Endothelial cell of umbilical vein (primary cell): ENCODE measurements around the gene DMD. TPM values are rescaled to one million over a fixed set of nuclear protein-coding genes. Genes with fewer than 3 reads are reported as not detected.

Experiments used
- BruUV-seq: library from RNA; stranded (reverse); fragments of 400-500 nt; replicated peaks from 2 replicates; lab custom pipeline; 2021; lab: Mats Ljungman, UMichigan
- CTCF ChIA-PET: fragments of 300-600, 350-600 bp; sonication (Branson Sonifier 250); formaldehyde crosslinking; loops from one replicate; lab custom pipeline; 2021; ENCODE audit warnings: antibody characterized with exemption, inconsistent platforms; lab: Charles Lee
- POLR2A ChIA-PET: fragments of 300-600, 350-600 bp; sonication (Branson Sonifier 250); formaldehyde crosslinking; loops from one replicate; lab custom pipeline; 2021; ENCODE audit warnings: antibody characterized with exemption, inconsistent platforms; lab: Charles Lee
- DNase-seq: peaks from one replicate; pipeline ENCODE4 v3.0.0-alpha.2; 2011; ENCODE audit warnings: low read depth, low spot score
- FAIRE-seq: peaks from 2 replicates; lab custom pipeline; 2011; peaks lifted over from hg19 to GRCh38; lab: Jason Lieb, UNC
- H2AFZ ChIP-seq: 2 replicates; pipeline ENCODE4 v1.6.0; 2012; ENCODE audit warnings: low read depth, low read length, control low read depth, inconsistent platforms
- H3K27ac ChIP-seq: 2 replicates; pipeline ENCODE4 v1.5.1; 2011; ENCODE audit warnings: low read depth, mild to moderate bottlenecking, control low read depth, low read length, moderate library complexity; ENCODE audit not compliant: insufficient read depth
- H3K27me3 ChIP-seq, 2 experiments: 2 replicates each; pipeline versions ENCODE4 v1.6.0 to v1.6.1; 2011; ENCODE audit warnings: low read length in 2 of 2, mixed read lengths in 1 of 2; ENCODE audit not compliant: control insufficient read depth in 2 of 2, insufficient read depth in 2 of 2
- H3K36me3 ChIP-seq, 2 experiments: 2 replicates in 1 of 2; 3 replicates in 1 of 2; pipeline ENCODE4 v1.5.1; 2011; ENCODE audit warnings: low read length in 2 of 2, mild to moderate bottlenecking in 1 of 2, moderate library complexity in 1 of 2; ENCODE audit not compliant: control insufficient read depth in 2 of 2, insufficient read depth in 2 of 2; ENCODE audit errors: extremely low read depth in 1 of 2
- H3K4me1 ChIP-seq: 3 replicates; pipeline ENCODE4 v1.5.1; 2011; ENCODE audit warnings: mild to moderate bottlenecking, low read length; ENCODE audit not compliant: control insufficient read depth, insufficient read depth; ENCODE audit errors: extremely low read depth
- H3K4me2 ChIP-seq: 2 replicates; pipeline ENCODE4 v1.6.1; 2011; ENCODE audit warnings: low read length, control low read depth, mixed read lengths; ENCODE audit not compliant: insufficient read depth
- H3K4me3 ChIP-seq, 3 experiments: fragments of 200-600 bp in 1 of 3; sonication (generic), shearing (Covaris generic) in 1 of 3; replicated peaks in 1 of 3; 2 replicates each; pipeline ENCODE4 v1.5.1; 2011 to 2016; ENCODE audit warnings: control low read depth in 3 of 3, low read length in 3 of 3, mild to moderate bottlenecking in 2 of 3, inconsistent platforms in 1 of 3, low read depth in 1 of 3, moderate library complexity in 1 of 3; ENCODE audit not compliant: insufficient read depth in 1 of 3
- H3K79me2 ChIP-seq: 2 replicates; pipeline ENCODE4 v1.6.0; 2012; ENCODE audit warnings: low read length, inconsistent platforms; ENCODE audit not compliant: control insufficient read depth, insufficient read depth
- H3K9ac ChIP-seq: replicated peaks from 2 replicates; pipeline ENCODE3; 2011; ENCODE audit warnings: low read length, control low read depth; ENCODE audit not compliant: insufficient read depth; ENCODE audit errors: extremely low read depth
- H3K9me1 ChIP-seq: replicated peaks from 3 replicates; pipeline ENCODE4 v1.6.0; 2011; ENCODE audit warnings: mild to moderate bottlenecking, low read length; ENCODE audit not compliant: control insufficient read depth, insufficient read depth; ENCODE audit errors: extremely low read depth
- H3K9me3 ChIP-seq: replicated peaks from 2 replicates; pipeline ENCODE4 v1.5.1; 2012; ENCODE audit warnings: low read length, inconsistent platforms; ENCODE audit not compliant: control insufficient read depth, insufficient read depth
- H4K20me1 ChIP-seq: replicated peaks from 2 replicates; pipeline ENCODE3; 2011; ENCODE audit warnings: mild to moderate bottlenecking, low read length; ENCODE audit not compliant: control insufficient read depth, insufficient read depth; ENCODE audit errors: extremely low read depth
- EZH2 ChIP-seq: IDR thresholded peaks from 2 replicates; pipeline ENCODE4 v1.6.1; 2012; ENCODE audit warnings: borderline replicate concordance, low read depth, mild to moderate bottlenecking, moderate library complexity, low read length, inconsistent platforms; ENCODE audit not compliant: severe bottlenecking
- FOS ChIP-seq: IDR thresholded peaks from 2 replicates; pipeline ENCODE4 v1.6.1; 2011; ENCODE audit warnings: mild to moderate bottlenecking, low read length, moderate library complexity, borderline replicate concordance; ENCODE audit not compliant: insufficient read depth
- GATA2 ChIP-seq: IDR thresholded peaks from 2 replicates; pipeline ENCODE4 v1.7.0; 2011; ENCODE audit warnings: low read depth, mild to moderate bottlenecking, moderate library complexity, mixed read lengths, low read length; ENCODE audit not compliant: insufficient read length, insufficient read depth
- JUN ChIP-seq: IDR thresholded peaks from 2 replicates; pipeline ENCODE4 v1.6.1; 2011; ENCODE audit warnings: borderline replicate concordance, low read depth; ENCODE audit not compliant: insufficient read length, insufficient read depth
- MYC ChIP-seq: IDR thresholded peaks from one replicate; pipeline ENCODE4 v1.6.1; 2011; ENCODE audit warnings: mild to moderate bottlenecking, low read depth, low read length
- POLR2A ChIP-seq: IDR thresholded peaks from 2 replicates; pipeline ENCODE4 v1.6.1; 2012; ENCODE audit warnings: low read depth, mild to moderate bottlenecking, control low read depth, low read length
- POLR2AphosphoS5 ChIP-seq: IDR thresholded peaks from 2 replicates; pipeline ENCODE4 v1.6.1; 2012; ENCODE audit warnings: low read depth, mild to moderate bottlenecking, control low read depth, low read length, moderate library complexity; ENCODE audit not compliant: insufficient read depth
- dilution Hi-C: fragments of 300-500 bp; cut with MboI; formaldehyde crosslinking; loops from one replicate; pipeline ENCODE4 v1.15.0; 2019; ENCODE audit warnings: low sequenced_read_pairs; ENCODE audit not compliant: extremely low pct_ligation_motif_present
- intact Hi-C: fragments of 100-400 bp; cut with micrococcal nuclease; formaldehyde crosslinking; loops from one replicate; pipeline ENCODE4 v1.10.0; 2022
- polyA plus RNA-seq, 4 experiments: library from polyadenylated mRNA; depleted of rRNA in 3 of 4; stranded (reverse) in 3 of 4; unstranded in 1 of 4; fragments of >200 nt; gene quantifications; 2 replicates each; pipeline versions ENCODE4 v1.2.1 to v1.2.3, GENCODE V29; 2011 to 2012; ENCODE audit warnings: missing spikeins in 1 of 4
- total RNA-seq: library from RNA; stranded (reverse); gene quantifications from 2 replicates; pipeline ENCODE4 v1.2.3, GENCODE V29; 2021
- TF ChIP-seq, protein P1 (sequence below): IDR thresholded peaks from 2 replicates; pipeline ENCODE4 v1.6.1; 2011; ENCODE audit not compliant: insufficient read depth, insufficient read length
- TF ChIP-seq, protein P2 (sequence below), 2 donors: IDR thresholded peaks; 1 replicate in 1 of 2; 2 replicates in 1 of 2; pipeline ENCODE4 v1.5.1; 2011; ENCODE audit warnings: low read length in 2 of 2, mild to moderate bottlenecking in 2 of 2, moderate library complexity in 2 of 2, control low read depth in 1 of 2, inconsistent platforms in 1 of 2, low read depth in 1 of 2; ENCODE audit not compliant: insufficient read depth in 1 of 2; ENCODE audit errors: extremely low read depth in 1 of 2

Gene DMD
- total and polyA plus RNA-seq, 2 donors (not counting 3 experiments of a cell fraction or from before 2014, with no cell fraction given): 7.3 to 9.0 TPM

DNA sequence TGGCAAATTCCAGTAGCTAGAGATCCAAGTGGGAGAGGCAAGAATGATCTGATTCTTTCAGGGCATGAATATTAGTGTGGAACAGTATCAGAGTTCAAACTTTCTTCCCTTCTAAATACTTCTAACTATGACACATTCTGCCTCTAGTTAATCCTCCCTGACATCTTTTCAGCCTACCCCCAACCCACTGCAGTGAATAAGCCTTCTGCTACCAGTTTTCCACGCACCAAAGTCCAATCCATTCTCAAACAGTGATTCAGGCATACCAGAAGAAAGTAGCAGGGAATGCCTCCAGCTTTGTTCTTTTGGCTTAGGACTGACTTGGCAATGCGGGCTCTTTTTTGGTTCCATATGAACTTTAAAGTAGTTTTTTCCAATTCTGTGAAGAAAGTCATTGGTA is 1984.1 kb downstream of the DMD start:
- no TSS peak for BruUV-seq
- H3K36me3 ChIP-seq: no peaks in the 10 kb centered on the region
- peaks cover 7% of the 10 kb centered on the region for H3K4me1 ChIP-seq
- H3K4me2 ChIP-seq: no peak overlapping the region
- no peaks in the 10 kb centered on the region for H3K9me3 ChIP-seq
- dilution Hi-C loops (no loop called here), intact Hi-C loops (no loop called here)
- H4K20me1 ChIP-seq: no peaks in the 10 kb centered on the region
- ChIA-PET CTCF (no interaction called here), POLR2A (no interaction called here)
- no peak overlapping the region for H3K9ac ChIP-seq
- no peak overlapping the region for H3K4me3 ChIP-seq
- no peaks in the 10 kb centered on the region for H3K9me1 ChIP-seq
- no peak overlapping the region for H2AFZ ChIP-seq
- DNase-seq (no peak), FAIRE-seq (no peak)
- TF ChIP-seq, protein P1, sequence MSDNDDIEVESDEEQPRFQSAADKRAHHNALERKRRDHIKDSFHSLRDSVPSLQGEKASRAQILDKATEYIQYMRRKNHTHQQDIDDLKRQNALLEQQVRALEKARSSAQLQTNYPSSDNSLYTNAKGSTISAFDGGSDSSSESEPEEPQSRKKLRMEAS: no peak
- TF ChIP-seq EZH2 (no peak), JUN (no peak), POLR2A (no peak), MYC (no peak), GATA2 (no peak), POLR2AphosphoS5 (no peak), FOS (no peak)
- TF ChIP-seq, protein P2, sequence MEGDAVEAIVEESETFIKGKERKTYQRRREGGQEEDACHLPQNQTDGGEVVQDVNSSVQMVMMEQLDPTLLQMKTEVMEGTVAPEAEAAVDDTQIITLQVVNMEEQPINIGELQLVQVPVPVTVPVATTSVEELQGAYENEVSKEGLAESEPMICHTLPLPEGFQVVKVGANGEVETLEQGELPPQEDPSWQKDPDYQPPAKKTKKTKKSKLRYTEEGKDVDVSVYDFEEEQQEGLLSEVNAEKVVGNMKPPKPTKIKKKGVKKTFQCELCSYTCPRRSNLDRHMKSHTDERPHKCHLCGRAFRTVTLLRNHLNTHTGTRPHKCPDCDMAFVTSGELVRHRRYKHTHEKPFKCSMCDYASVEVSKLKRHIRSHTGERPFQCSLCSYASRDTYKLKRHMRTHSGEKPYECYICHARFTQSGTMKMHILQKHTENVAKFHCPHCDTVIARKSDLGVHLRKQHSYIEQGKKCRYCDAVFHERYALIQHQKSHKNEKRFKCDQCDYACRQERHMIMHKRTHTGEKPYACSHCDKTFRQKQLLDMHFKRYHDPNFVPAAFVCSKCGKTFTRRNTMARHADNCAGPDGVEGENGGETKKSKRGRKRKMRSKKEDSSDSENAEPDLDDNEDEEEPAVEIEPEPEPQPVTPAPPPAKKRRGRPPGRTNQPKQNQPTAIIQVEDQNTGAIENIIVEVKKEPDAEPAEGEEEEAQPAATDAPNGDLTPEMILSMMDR (IDR thresholded peaks at IDR 0.05; ENCODE audit: extremely low read depth in 1 of 2, insufficient read depth in 1 of 2, low read depth in 1 of 2, low read length in 2 of 2): no peak
- H3K79me2 ChIP-seq: no peaks in the 10 kb centered on the region
- H3K27me3 ChIP-seq: no peaks in the 10 kb centered on the region
- H3K27ac ChIP-seq: no peak overlapping the region
